HepG2 (cell line): ENCODE measurements around the gene SENP7. TPM values are rescaled to one million over a fixed set of nuclear protein-coding genes. Genes with fewer than 3 reads are reported as not detected.

Experiments used
- AFF4 ChIP-seq: sonication (generic); formaldehyde crosslinking; IDR thresholded peaks from 2 replicates; pipeline ENCODE4 v1.4.0; 2020; ENCODE audit warnings: missing genetic modification reagents
- ATF4 ChIP-seq, 2 experiments: fragments of 450-650 bp in 1 of 2; sonication (generic) in 1 of 2; formaldehyde crosslinking; IDR thresholded peaks; 2 replicates each; pipeline versions ENCODE4 v1.5.0 to v1.8.0; 2020 to 2022; ENCODE audit warnings: mild to moderate bottlenecking in 1 of 2, missing genetic modification reagents in 1 of 2
- BRD4 ChIP-seq: sonication (generic); formaldehyde crosslinking; IDR thresholded peaks from 2 replicates; pipeline ENCODE4 v1.4.0; 2020; ENCODE audit warnings: missing genetic modification reagents
- IKZF1 ChIP-seq: fragments of 450-650 bp; IDR thresholded peaks from 2 replicates; pipeline ENCODE4 v1.7.1; 2016
- TFDP2 ChIP-seq: sonication (generic); formaldehyde crosslinking; IDR thresholded peaks from 2 replicates; pipeline ENCODE4 v1.4.0; 2020; ENCODE audit warnings: missing genetic modification reagents
- TGIF2 ChIP-seq: IDR thresholded peaks from 2 replicates; pipeline ENCODE4 v1.6.1; 2016; ENCODE audit warnings: control low read depth, missing compliant biosample characterization
- UBTF ChIP-seq: sonication (generic); formaldehyde crosslinking; IDR thresholded peaks from 2 replicates; pipeline ENCODE4 v1.4.0; 2020; ENCODE audit warnings: mild to moderate bottlenecking, missing genetic modification reagents
- ZBTB40 ChIP-seq, 2 experiments: fragments of 450-650 bp in 1 of 2; sonication (generic) in 1 of 2; formaldehyde crosslinking in 1 of 2; IDR thresholded peaks; 2 replicates each; pipeline versions ENCODE4 v1.6.1 to v1.8.0; 2016 to 2022; ENCODE audit warnings: antibody characterized with exemption in 1 of 2, mild to moderate bottlenecking in 1 of 2, missing genetic modification reagents in 1 of 2
- ZNF205 ChIP-seq: IDR thresholded peaks from 2 replicates; pipeline ENCODE4 v1.6.1; 2018; ENCODE audit warnings: missing biosample characterization, missing genetic modification reagents
- ZNF781 ChIP-seq: sonication (generic); formaldehyde crosslinking; IDR thresholded peaks from 2 replicates; pipeline ENCODE4 v1.5.1; 2020; ENCODE audit warnings: borderline replicate concordance, mild to moderate bottlenecking, missing genetic modification reagents; ENCODE audit errors: not compliant biosample characterization
- polyA plus RNA-seq, 8 experiments: library from polyadenylated mRNA; depleted of rRNA in 3 of 8; stranded (reverse) in 7 of 8; unstranded in 1 of 8; fragments of >200 nt; fragmentation: Illumina TruSeq in 4 of 8; extraction: Trizol in 4 of 8; gene quantifications; 2 replicates each; pipeline versions ENCODE4 v1.2.1 to v1.2.3, GENCODE V29; 2011 to 2016; ENCODE audit warnings: low read depth in 4 of 8, missing spikeins in 1 of 8, mixed read lengths in 1 of 8; ENCODE audit not compliant: insufficient read depth in 1 of 8
- total RNA-seq, 5 experiments: library from RNA; depleted of rRNA; stranded (reverse); fragments of >200 nt; fragmentation: Illumina TruSeq; extraction: Trizol; gene quantifications; 2 replicates each; pipeline ENCODE4 v1.2.3, GENCODE V29; 2016; ENCODE audit warnings: low read depth in 1 of 5

SENP7 gene
- total and polyA plus RNA-seq, 2 of the 13 experiments (the other 11 are each of a cell fraction or from before 2014, with no cell fraction given), result 9.1 to 10.3 TPM

- TF ChIP-seq BRD4 (CRISPR knock-in tag), result no peak
- TF ChIP-seq UBTF, result peak; percentile 61
- peak; percentile 69 for TF ChIP-seq ZNF781 (CRISPR knock-in tag)
- no peak for TF ChIP-seq TFDP2 (CRISPR knock-in tag)
- no peak for TF ChIP-seq AFF4 (CRISPR knock-in tag)
- TF ChIP-seq ATF4 (CRISPR knock-in tag; IDR thresholded peaks at IDR 0.05), result no peak
- peak; percentile 65; the same call in 1 of the 2 replicates for TF ChIP-seq TGIF2
- TF ChIP-seq IKZF1, result no peak
- TF ChIP-seq ZBTB40 (IDR thresholded peaks at IDR 0.05), result peak; percentile 68
- TF ChIP-seq ZBTB40 (CRISPR knock-in tag; IDR thresholded peaks at IDR 0.05), result no peak
- no peak for TF ChIP-seq ZNF205 (CRISPR knock-in tag)
These were observed at the start of gene SENP7 (continued) for GRCh38 chr3:101512646-101513418.
